HEK293 (cell line): ENCODE data around the gene RNF227.

Source experiments
- GLI2 ChIP-seq: fragments of 450-650 bp; formaldehyde crosslinking; IDR thresholded peaks from 2 replicates; pipeline ENCODE4; 2017; ENCODE audit warnings: missing biosample characterization, missing genetic modification characterization, low read depth, borderline replicate concordance
- KLF1 ChIP-seq: fragments of 450-650 bp; formaldehyde crosslinking; IDR thresholded peaks from 2 replicates; pipeline ENCODE4 v1.5.1; 2016; ENCODE audit warnings: missing biosample characterization, missing genetic modification characterization
- KLF10 ChIP-seq: fragments of 450-650 bp; IDR thresholded peaks from 2 replicates; pipeline ENCODE4 v1.5.1; 2018; ENCODE audit warnings: missing biosample characterization, mild to moderate bottlenecking, missing genetic modification characterization
- KLF16 ChIP-seq: fragments of 450-650 bp; formaldehyde crosslinking; IDR thresholded peaks from 2 replicates; pipeline ENCODE4 v1.5.1; 2017; ENCODE audit warnings: missing biosample characterization, missing genetic modification characterization
- PATZ1 ChIP-seq: fragments of 450-650 bp; formaldehyde crosslinking; IDR thresholded peaks from 2 replicates; pipeline ENCODE4 v1.5.1; 2016; ENCODE audit warnings: missing biosample characterization, missing genetic modification characterization
- PBX3 ChIP-seq: sonication (generic); formaldehyde crosslinking; IDR thresholded peaks from 2 replicates; pipeline ENCODE4 v1.8.1; 2022; ENCODE audit warnings: mild to moderate bottlenecking, moderate library complexity, missing genetic modification reagents
- SALL2 ChIP-seq: fragments of 450-650 bp; formaldehyde crosslinking; IDR thresholded peaks from 2 replicates; pipeline ENCODE4 v1.5.0; 2017; ENCODE audit warnings: missing biosample characterization, mild to moderate bottlenecking, missing genetic modification characterization, borderline replicate concordance
- SCRT1 ChIP-seq: fragments of 450-650 bp; formaldehyde crosslinking; IDR thresholded peaks from 2 replicates; pipeline ENCODE4 v1.5.1; 2016; ENCODE audit warnings: missing biosample characterization, missing genetic modification characterization, borderline replicate concordance
- SP2 ChIP-seq: fragments of 450-650 bp; formaldehyde crosslinking; IDR thresholded peaks from 2 replicates; pipeline ENCODE4 v1.5.1; 2016; ENCODE audit warnings: missing biosample characterization, missing genetic modification characterization
- ZBTB26 ChIP-seq: fragments of 450-650 bp; formaldehyde crosslinking; optimal IDR thresholded peaks from 2 replicates; pipeline ENCODE3; 2016; ENCODE audit warnings: missing biosample characterization, mild to moderate bottlenecking, missing genetic modification characterization
- ZFP69B ChIP-seq: fragments of 450-650 bp; formaldehyde crosslinking; IDR thresholded peaks from 2 replicates; pipeline ENCODE4 v1.5.1; 2016; ENCODE audit warnings: missing biosample characterization, missing genetic modification characterization
- ZNF10 ChIP-seq: fragments of 450-650 bp; formaldehyde crosslinking; IDR thresholded peaks from 2 replicates; pipeline ENCODE4 v1.5.1; 2017; ENCODE audit warnings: missing biosample characterization, missing genetic modification characterization
- ZNF132 ChIP-seq: fragments of 450-650 bp; formaldehyde crosslinking; IDR thresholded peaks from 2 replicates; pipeline ENCODE4 v1.5.1; 2017; ENCODE audit warnings: missing biosample characterization, missing genetic modification characterization, borderline replicate concordance
- ZNF184 ChIP-seq: fragments of 450-650 bp; IDR thresholded peaks from 2 replicates; pipeline ENCODE4 v1.5.1; 2018; ENCODE audit warnings: missing biosample characterization, mild to moderate bottlenecking, missing genetic modification characterization
- ZNF223 ChIP-seq: fragments of 450-650 bp; formaldehyde crosslinking; IDR thresholded peaks from 2 replicates; pipeline ENCODE4 v1.5.1; 2016; ENCODE audit warnings: missing biosample characterization, missing genetic modification characterization
- ZNF239 ChIP-seq: fragments of 450-650 bp; formaldehyde crosslinking; IDR thresholded peaks from 2 replicates; pipeline ENCODE4 v1.5.1; 2016; ENCODE audit warnings: missing biosample characterization, missing genetic modification characterization
- ZNF37A ChIP-seq: fragments of 450-650 bp; IDR thresholded peaks from 2 replicates; pipeline ENCODE4 v1.5.1; 2018; ENCODE audit warnings: missing biosample characterization, missing genetic modification characterization
- ZNF404 ChIP-seq: fragments of 450-650 bp; formaldehyde crosslinking; IDR thresholded peaks from 2 replicates; pipeline ENCODE4 v1.5.1; 2017; ENCODE audit warnings: missing biosample characterization, missing genetic modification characterization
- ZNF510 ChIP-seq: fragments of 450-650 bp; formaldehyde crosslinking; IDR thresholded peaks from 2 replicates; pipeline ENCODE4 v1.5.1; 2018; ENCODE audit warnings: mild to moderate bottlenecking, missing genetic modification characterization, missing biosample characterization; ENCODE audit not compliant: insufficient replicate concordance
- ZNF560 ChIP-seq: fragments of 450-650 bp; formaldehyde crosslinking; IDR thresholded peaks from 2 replicates; pipeline ENCODE4 v1.5.1; 2017; ENCODE audit warnings: missing biosample characterization, missing genetic modification characterization, borderline replicate concordance
- ZNF660 ChIP-seq: fragments of 450-650 bp; IDR thresholded peaks from 2 replicates; pipeline ENCODE4 v1.5.1; 2018; ENCODE audit warnings: missing biosample characterization, mild to moderate bottlenecking, missing genetic modification characterization
- ZNF701 ChIP-seq: fragments of 450-650 bp; formaldehyde crosslinking; IDR thresholded peaks from 2 replicates; pipeline ENCODE4 v1.5.1; 2016; ENCODE audit warnings: missing biosample characterization, missing genetic modification characterization
- ZSCAN18 ChIP-seq: fragments of 450-650 bp; formaldehyde crosslinking; IDR thresholded peaks from 2 replicates; pipeline ENCODE4 v1.5.1; 2016; ENCODE audit warnings: missing biosample characterization, missing genetic modification characterization
- ZSCAN23 ChIP-seq: fragments of 450-650 bp; formaldehyde crosslinking; IDR thresholded peaks from 2 replicates; pipeline ENCODE4 v1.5.1; 2016; ENCODE audit warnings: missing biosample characterization, missing genetic modification characterization
- ZSCAN4 ChIP-seq: fragments of 450-650 bp; formaldehyde crosslinking; IDR thresholded peaks from 2 replicates; pipeline ENCODE4 v1.5.1; 2017; ENCODE audit warnings: missing biosample characterization, missing genetic modification characterization
- TF ChIP-seq, protein P1 (sequence below): fragments of 450-650 bp; formaldehyde crosslinking; conservative IDR thresholded peaks from 2 replicates; pipeline ENCODE4 v1.5.1; 2016; ENCODE audit warnings: low read depth, missing biosample characterization, missing genetic modification characterization

Gene RNF227

DNA sequence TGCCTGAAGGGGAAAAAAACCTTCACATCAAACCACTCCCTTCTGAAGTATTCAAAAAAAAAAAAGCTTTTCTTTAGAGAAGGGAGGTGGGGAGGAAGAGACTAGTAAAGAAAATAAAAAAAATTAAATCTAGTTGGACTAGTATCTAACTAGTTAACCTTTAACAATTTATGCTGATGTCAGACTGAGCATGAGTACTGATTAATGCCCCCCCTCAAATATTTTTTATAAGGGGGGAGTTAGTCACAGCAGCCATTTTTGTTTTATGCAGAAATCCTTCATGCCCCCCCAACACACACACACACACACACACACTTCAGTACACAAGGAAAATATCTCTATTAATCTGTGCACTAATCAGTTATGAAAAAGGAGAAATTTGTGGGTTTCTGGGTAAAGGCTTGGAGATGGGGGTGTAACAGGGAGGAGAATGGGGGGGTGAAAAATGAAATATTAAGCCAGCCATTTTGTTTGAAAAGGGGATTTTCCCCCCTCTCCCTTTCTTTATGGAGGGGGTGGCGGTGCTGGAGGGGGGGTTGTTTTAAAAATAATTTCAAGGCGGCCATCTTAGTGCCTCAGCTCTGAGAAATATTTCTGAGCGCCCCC lies 32.2 kb downstream of the RNF227 start (continued):
- TF ChIP-seq ZSCAN4 (tag by site-specific recombination) (peak; percentile 85), ZNF239 (tag by site-specific recombination) (no peak), ZSCAN23 (no peak), ZNF10 (tag by site-specific recombination) (no peak), PATZ1 (tag by site-specific recombination) (peak; percentile 98), ZNF510 (tag by site-specific recombination) (no peak), ZBTB26 (tag by site-specific recombination) (no peak), SCRT1 (no peak), ZNF184 (tag by site-specific recombination) (no peak), KLF16 (tag by site-specific recombination) (no peak), ZNF223 (tag by site-specific recombination) (no peak), KLF10 (0 out of 2 replicates have a peak, but pooled peaks have one; percentile 16), ZNF701 (tag by site-specific recombination) (no peak), ZNF37A (tag by site-specific recombination) (no peak), ZNF132 (tag by site-specific recombination) (no peak), ZNF660 (tag by site-specific recombination) (no peak), ZNF560 (tag by site-specific recombination) (no peak), KLF1 (no peak), GLI2 (tag by site-specific recombination) (no peak), ZSCAN18 (tag by site-specific recombination) (no peak), ZFP69B (no peak), SP2 (tag by site-specific recombination) (no peak), SALL2 (tag by site-specific recombination) (no peak), ZNF404 (no peak), PBX3 (CRISPR knock-in tag) (no peak)
- TF ChIP-seq, protein P1, sequence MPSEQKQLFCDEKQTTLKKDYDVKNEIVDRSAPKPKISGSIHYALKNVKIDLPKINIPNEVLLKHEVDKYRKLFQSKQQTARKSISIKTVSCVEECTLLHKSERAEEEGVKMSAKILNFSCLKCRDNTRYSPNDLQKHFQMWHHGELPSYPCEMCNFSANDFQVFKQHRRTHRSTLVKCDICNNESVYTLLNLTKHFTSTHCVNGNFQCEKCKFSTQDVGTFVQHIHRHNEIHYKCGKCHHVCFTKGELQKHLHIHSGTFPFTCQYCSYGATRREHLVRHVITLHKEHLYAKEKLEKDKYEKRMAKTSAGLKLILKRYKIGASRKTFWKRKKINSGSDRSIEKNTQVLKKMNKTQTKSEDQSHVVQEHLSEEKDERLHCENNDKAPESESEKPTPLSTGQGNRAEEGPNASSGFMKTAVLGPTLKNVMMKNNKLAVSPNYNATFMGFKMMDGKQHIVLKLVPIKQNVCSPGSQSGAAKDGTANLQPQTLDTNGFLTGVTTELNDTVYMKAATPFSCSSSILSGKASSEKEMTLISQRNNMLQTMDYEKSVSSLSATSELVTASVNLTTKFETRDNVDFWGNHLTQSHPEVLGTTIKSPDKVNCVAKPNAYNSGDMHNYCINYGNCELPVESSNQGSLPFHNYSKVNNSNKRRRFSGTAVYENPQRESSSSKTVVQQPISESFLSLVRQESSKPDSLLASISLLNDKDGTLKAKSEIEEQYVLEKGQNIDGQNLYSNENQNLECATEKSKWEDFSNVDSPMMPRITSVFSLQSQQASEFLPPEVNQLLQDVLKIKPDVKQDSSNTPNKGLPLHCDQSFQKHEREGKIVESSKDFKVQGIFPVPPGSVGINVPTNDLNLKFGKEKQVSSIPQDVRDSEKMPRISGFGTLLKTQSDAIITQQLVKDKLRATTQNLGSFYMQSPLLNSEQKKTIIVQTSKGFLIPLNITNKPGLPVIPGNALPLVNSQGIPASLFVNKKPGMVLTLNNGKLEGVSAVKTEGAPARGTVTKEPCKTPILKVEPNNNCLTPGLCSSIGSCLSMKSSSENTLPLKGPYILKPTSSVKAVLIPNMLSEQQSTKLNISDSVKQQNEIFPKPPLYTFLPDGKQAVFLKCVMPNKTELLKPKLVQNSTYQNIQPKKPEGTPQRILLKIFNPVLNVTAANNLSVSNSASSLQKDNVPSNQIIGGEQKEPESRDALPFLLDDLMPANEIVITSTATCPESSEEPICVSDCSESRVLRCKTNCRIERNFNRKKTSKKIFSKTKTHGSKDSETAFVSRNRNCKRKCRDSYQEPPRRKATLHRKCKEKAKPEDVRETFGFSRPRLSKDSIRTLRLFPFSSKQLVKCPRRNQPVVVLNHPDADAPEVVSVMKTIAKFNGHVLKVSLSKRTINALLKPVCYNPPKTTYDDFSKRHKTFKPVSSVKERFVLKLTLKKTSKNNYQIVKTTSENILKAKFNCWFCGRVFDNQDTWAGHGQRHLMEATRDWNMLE (tag by site-specific recombination), result no peak
